Activated CD8-positive, alpha-beta memory T cell treated with anti-CD3 and anti-CD28 coated beads for 36 hours (primary cell): Measurements from ENCODE around the gene SOX10. TPM values are rescaled to one million over a fixed set of nuclear protein-coding genes. Genes with fewer than 3 reads are reported as not detected.

Experiments
- CTCF ChIA-PET: fragments of 350-600 bp; sonication (Branson Sonifier 250); formaldehyde crosslinking; loops from one replicate; lab custom pipeline; 2021; ENCODE audit warnings: antibody characterized with exemption; lab: Charles Lee
- POLR2A ChIA-PET: fragments of 350-600 bp; sonication (Branson Sonifier 250); formaldehyde crosslinking; loops from one replicate; lab custom pipeline; 2021; ENCODE audit warnings: antibody characterized with exemption; lab: Charles Lee
- total RNA-seq, 2 experiments: library from RNA; stranded (reverse); gene quantifications; one replicate each; pipeline ENCODE4 v1.2.3, GENCODE V29; 2021

Gene SOX10
- total RNA-seq, 2 experiments from 2014 or later: not detected

DNA sequence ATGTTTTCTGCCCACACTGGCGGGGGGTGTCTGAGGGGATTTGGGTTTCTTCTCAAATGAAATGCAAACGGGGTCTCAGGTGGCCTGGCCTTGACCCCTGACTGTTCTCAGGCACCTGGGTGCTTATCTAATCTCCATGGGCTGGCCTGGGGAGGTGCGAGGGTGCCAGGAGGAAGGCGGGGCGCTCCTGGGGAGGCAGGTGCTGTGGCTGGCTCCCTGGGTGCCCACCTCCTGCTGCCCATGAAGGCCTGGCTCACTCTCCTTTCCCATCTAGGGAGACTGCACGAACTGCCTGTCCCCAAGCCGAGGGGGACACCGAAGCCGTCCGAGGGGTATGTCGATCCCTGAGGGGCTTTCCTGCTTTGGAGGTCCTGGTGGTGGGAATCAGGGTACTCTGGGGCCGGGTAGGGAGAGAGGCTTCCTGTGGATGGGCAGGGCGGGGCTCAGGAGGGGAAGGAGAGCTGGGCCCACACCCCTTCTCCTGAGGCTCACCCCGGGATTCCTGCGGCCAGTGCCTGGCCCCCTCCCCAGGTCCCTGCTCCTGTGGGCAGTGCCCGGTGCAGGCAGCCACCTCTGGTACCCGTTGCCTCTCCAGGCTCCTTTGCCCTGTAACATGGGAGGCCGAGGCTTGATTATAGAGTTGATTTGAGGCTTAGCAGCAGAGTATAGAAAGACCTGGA, 59.8 kb downstream of the SOX10 start:
- CTCF ChIA-PET: interaction anchor here (0.9 kb wide), 1 partner anchor 8 kb away, joined by 3 read pairs; no protein-coding TSS in a partner anchor

DNA sequence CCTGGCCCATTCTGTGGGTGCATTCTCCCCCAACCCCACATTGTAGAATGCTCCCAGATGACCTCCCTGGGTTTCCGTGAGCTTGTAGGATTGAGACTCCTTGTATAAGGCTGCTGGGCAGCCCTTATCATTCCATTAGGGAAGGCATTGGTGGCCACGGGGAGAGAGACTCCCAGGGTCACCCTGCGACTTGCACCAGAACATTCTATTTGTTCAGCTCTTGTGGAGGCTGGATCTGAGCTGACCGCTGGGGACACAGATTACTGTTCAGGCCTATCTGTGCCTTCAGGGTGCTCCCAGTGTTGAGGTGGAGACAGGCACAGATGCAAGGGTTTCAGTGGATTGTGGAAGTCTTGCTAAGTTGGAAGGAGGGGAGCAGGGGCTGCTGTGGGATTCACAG, 60.4 kb downstream of the SOX10 start:
- ChIA-PET CTCF (interaction anchor here (0.5 kb wide), 1 partner anchor 15 kb away, joined by 3 read pairs; no protein-coding TSS in a partner anchor), POLR2A (interaction anchor here (0.6 kb wide), 1 partner anchor 83 kb away, joined by 9 read pairs; no protein-coding TSS in a partner anchor)

More for the DNA sequence above, 59.8 kb downstream of the SOX10 start:
- POLR2A ChIA-PET: no interaction called here

Other genes starting within 250 kb of the SOX10 start
- gene GCAT, start 176.6 kb downstream of the SOX10 start, total RNA-seq: 10 to 100 TPM; 10.9 to 11.7 TPM
- not detected for gene GALR3, start 161.2 kb downstream of the SOX10 start, total RNA-seq
- gene ANKRD54, start 140.2 kb downstream of the SOX10 start, total RNA-seq: 10 to 100 TPM; 25.4 to 26.4 TPM
- 100 to 1,000 TPM; 533 to 559 TPM for gene EIF3L, start 135.1 kb downstream of the SOX10 start, total RNA-seq
- 10 to 100 TPM; 17.9 to 20.5 TPM for gene MICALL1, start 78.3 kb downstream of the SOX10 start, total RNA-seq
- under 1 TPM in 1 of 2 experiments, not detected in 1; 0.27 TPM for gene C22orf23, start 31.0 kb downstream of the SOX10 start, total RNA-seq
- 100 to 1,000 TPM; 136 to 139 TPM for gene POLR2F, start 30.9 kb downstream of the SOX10 start, total RNA-seq
- 10 to 100 TPM; 18.2 to 19.5 TPM for gene PICK1, start 72.8 kb upstream of the SOX10 start, total RNA-seq
- gene SLC16A8, start 99.6 kb upstream of the SOX10 start, total RNA-seq: under 1 TPM in 1 of 2 experiments, not detected in 1; 0.10 TPM
- gene BAIAP2L2, start 126.1 kb upstream of the SOX10 start, total RNA-seq: under 1 TPM; 0.29 to 0.32 TPM
- gene PLA2G6, start 197.3 kb upstream of the SOX10 start, total RNA-seq: 10 to 100 TPM; 25.5 to 28.4 TPM
- gene MAFF, start 217.4 kb upstream of the SOX10 start, total RNA-seq: 10 to 100 TPM; 11.8 to 12.3 TPM